GDM1 (cell line): ENCODE results near the gene ISY1.
"Not testable (repeated sequence)": the region's sequence is repeated elsewhere in the genome, so short reads cannot be mapped to it uniquely, and the experiment has no call there.

Source experiments
- DNase-seq: peaks from one replicate; lab custom pipeline; 2025; lab: John Stamatoyannopoulos, UW

The ISY1 gene

DNA sequence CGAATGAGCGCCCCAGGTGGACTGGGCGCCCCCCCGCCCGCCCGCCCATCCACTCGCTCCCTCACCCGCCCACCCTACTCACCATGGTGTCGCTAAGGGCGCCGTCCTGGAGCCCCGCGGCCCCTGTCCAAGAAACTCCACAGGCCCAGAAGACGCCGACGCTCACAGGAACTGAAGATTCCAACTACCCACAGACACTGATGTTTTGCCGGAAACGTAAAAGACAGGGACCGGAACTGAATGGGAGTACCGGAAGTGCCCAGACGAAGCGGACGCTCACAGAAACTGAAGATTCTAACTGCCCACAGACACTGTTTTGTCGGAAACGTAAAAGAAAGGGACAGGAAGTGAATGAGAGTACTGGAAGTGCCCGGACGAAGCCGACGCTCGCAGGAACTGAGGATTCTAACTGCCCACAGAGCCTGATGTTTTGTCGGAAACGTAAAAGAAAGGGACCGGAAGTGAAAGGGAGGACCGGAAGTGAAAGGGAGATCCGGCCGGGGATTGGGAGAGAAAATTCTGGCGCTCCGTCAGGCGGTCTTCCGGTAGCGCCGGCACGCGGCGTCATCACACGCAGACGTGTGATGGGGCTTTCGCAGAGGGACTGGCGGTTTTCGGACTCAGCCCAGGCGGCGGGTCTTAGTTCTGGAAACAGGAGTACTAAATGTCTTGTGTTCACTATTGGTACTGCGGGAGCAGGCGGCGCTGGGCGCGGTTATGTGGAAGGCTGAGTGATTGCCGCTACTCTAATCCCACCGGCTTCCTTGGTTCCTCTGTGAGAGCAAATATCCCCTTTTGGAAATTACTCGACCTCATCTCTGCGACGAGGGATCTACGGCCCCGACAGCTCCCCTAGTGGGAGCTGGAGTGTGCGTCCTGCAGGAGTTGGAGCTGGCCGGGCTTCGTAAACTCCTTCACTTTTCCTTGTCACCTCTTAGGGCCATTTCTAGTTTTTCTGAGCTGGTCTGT is at the start of gene ISY1:
ISY1 (minus strand) TSS at position 173 of the 969 bp plus-strand sequence; CDS start at position 85, 88 bp downstream.
- DNase-seq, result peak; percentile 93

DNA sequence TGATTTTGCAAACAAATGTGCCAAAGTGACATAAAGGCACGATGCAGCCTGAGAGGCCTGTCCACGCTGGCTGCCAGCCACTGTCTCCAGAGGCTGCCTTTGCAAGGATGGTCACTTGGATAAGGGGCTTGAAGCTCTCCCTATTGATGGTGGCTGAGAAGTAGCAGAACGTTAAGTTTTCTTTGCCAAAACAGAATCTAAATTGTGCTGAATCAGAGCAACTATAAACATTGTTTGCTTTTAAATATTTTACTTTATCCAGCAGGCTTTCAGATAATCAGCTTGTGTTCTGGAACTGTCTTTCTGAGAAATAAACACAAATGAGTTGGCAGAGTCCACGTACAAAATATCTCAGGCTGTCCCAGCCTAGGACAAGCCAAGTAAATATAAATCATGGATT is 46.6 kb upstream of the ISY1 start:
- no peak for DNase-seq

DNA sequence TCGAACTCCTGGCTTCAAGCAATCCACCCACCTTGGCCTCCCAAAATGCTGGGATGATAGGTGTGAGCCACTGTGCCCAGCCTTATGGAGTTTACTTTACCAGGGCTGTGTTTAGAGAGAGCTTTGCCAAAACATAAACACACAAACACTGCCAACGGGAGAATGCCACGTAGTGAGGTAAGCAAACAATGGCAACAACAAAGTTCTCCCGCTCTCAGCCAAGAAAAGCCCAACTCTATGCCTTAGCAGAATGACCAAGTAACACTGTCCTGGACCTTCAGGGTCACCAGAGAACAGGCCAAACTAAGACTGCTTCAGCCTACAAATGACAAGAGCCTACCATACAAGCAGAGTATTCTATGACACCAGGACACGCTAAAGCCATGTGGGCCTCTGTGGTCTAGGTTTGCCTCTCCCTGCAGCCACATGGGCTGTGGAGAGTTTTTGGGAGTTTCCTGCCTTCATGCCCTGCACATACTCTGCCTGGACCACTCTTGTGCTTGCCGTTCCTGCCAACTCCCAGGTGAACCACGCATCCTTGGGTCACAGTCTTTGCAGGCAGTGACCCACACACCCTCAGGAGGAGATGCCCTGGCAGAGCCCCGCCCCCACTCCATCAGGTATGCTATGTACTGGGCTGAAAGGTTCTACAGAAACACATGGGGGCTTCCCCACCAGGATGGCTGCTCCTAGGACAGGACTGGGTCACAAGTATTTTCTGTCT is 44.4 kb upstream of the ISY1 start:
- DNase-seq, result no peak

DNA sequence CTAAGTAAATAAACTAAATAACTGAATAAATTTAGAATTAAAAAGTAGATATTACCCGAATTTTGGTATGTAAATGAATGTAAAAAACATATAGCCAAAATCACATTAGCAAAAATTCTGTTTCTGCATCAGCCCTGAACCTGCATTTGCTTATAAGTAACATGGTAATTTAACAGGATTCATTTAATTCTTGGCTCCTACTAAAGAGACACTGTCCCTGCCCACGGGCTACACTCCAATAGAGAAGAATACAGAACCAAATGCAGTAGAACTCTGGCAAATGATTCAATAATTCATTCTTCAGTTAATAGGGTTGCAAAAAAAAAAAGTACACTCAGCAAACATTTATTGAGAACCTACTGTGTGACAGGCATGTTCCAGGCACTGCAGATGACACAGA is 43.6 kb upstream of the ISY1 start:
- DNase-seq, result no peak

DNA sequence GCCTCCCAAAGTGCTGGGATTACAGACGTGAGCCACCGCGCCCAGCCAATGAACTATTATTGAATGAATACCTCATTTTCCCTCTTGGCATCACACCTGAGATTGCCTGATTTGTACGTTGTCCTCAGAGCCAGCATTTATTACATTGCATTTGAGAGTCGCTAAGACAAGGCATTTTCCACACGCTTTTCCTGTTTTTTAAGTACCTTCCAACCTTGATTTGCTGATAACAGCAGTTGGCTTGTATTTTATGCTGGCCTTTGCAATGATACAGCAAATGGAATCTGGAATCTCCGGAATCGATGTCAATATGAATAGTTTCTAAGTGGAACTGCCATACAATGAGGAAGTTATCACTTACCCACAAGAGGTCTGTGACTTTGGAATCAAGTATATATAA is 38.5 kb upstream of the ISY1 start:
- DNase-seq, result no peak

DNA sequence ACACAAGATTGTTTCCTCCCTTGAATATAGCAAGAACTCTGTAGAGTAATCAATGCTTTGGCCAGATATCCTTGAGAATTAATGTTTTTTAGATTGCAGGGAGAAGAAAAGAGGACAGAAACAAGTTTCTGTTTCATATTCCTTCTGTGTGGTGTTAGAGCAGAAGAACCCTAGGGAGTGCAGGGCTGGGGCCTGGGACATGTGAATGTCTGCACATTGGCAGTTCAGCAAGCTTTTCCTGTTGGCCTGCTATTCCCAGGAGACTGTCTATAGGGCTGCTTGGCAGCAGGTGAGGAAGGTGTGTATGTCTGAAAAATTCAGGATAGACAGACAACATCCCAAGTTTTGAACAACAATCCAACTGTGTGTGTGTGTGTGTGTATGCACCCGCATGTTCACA is 36.5 kb upstream of the ISY1 start:
- DNase-seq, result no peak

DNA sequence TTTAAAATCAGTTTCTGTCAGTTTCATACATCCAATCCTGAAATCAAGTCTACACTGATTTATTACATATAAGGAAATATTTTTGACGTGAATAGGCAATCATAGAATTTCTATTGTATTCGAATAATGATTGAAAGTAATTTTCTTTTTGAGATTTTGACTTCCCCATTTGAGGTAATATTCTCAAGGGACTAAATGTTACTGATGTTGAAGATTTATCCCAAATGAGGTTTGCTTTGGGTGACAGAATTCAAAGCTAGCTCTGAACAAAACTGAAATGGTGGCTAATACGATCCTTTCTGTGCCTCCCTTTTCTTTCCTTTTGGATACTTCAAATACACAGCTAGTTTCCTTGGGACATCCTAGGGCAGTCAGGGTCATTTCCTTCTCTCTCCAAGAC is 35.7 kb upstream of the ISY1 start:
- no peak for DNase-seq

DNA sequence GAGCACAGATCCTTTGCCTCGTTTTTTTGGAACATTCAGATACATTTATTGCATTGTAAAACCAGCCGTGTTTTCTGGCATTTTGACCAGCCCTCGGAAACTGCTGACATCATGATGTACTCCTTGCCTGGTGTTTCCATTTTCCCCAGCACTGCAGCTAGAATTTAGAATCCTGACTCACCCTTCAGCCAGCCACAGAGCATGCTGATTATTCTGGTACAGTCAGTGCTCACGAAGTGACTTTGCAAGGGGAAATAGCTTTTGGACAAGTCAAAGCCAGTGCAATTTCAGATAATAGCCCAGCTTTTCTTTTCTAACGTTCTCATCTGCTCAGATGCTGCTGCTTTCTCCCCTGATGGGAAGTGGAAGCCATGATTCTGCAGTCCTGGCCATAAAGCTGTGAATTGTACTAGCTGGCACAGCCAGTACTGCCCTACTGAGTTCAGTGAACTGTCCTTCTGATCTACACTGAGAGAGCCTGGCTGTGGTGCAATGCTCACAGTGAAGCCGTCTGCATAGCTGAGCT is 34.9 kb upstream of the ISY1 start:
- peak; percentile 56 for DNase-seq

DNA sequence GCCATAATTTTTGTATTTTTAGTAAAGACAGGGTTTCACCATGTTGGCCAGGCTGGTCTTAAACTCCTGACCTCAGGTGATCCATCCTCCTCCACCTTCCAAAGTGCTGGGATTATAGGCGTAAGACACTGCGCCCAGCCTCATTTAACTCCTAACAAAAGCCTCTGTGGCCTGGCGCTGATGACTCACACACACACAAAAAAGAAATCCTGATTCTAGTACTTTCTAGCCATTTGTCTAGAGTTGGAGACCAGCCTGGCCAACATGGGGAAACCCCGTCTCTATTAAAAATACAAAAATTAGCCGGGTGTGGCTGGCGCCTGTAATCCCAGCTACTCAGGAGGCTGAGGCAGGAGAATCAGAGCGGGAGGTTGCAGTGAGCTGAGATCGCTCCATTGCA is 28.9 kb upstream of the ISY1 start:
- DNase-seq, result not testable (repeated sequence)

DNA sequence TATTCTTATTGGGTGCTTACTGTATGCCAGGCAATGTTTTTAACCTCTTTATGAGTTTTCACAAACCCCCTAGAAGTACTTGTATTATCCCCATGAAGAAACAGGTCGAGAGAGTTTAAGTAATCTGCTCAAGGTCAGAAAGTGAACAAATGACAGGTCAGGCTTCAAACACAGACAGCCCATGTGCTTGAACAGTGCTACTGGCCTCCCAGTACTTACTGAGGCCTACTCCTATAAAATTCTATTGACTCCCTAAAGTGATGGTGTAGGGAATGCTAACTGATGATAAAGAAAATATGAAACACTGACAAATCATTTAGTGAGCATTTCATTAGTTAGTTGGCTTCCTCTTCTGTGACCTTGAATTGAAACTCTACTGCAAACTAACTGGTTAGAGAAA is 27.0 kb upstream of the ISY1 start:
- DNase-seq, result no peak

DNA sequence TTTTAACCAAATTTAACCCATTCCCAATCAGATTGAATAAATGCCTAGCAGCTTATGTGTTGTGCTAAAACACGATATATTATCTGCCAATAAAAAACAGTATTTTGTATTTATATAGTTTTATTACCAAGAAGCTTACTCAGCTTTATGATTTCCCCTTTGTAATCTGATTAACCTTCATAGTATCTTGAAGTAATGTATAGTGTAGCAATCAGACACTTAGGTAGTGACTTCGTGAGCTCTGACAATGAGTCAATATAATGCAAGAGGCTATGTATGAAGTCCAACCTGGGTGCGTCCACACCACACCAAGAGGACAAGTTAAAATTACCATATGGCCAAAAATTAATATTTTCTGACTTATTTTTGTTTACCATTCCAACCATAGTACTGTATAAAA is 24.9 kb upstream of the ISY1 start:
- DNase-seq, result no peak

DNA sequence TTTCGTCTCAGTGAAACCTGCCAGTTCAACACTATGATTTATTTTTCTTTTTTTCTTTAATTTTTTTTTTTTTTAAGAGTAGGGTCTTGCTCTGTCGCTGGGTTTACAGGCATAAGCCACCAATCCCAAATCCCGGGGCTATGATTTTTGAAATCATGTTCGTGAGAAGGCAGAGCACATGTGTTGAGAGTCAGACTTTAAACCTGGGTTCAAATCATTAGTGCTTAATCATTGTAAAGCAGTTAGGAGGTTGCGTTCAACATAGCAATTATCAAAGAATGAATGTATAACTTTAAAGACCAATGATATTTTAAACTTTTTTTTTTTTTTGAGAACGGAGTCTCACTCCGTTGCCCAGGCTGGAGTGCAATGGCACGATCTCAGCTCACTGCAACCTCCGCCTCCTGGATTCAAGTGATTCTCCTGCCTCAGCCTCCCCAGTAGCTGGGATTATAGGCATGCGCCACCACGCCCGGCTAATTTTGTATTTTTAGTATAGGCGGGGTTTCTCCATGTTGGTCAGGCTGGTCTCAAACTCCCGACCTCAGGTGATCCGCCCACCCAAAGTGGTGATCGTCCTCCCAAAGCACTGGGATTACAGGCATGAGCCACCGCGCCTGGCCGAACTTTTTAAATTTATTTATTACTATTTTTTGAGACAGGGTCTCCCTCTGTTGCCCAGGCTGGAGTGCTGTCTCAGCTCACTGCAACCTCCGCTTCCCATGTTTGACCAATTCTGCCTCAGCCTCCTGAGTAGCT is 24.1 kb upstream of the ISY1 start:
- DNase-seq, result not testable (repeated sequence)

DNA sequence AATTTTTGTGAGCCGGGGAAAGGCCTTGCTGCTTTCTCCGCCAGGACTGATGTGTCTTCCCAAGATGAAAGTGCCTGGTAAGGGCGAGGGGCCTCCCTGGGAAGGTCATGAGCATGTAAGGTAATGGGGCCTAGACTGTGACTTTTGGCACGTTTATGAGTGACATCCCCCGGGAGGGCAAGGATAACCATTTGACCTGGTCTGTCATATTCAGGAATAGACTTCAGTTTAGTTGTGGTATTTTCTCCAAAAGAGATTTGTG is 23.5 kb upstream of the ISY1 start:
- DNase-seq, result no peak

DNA sequence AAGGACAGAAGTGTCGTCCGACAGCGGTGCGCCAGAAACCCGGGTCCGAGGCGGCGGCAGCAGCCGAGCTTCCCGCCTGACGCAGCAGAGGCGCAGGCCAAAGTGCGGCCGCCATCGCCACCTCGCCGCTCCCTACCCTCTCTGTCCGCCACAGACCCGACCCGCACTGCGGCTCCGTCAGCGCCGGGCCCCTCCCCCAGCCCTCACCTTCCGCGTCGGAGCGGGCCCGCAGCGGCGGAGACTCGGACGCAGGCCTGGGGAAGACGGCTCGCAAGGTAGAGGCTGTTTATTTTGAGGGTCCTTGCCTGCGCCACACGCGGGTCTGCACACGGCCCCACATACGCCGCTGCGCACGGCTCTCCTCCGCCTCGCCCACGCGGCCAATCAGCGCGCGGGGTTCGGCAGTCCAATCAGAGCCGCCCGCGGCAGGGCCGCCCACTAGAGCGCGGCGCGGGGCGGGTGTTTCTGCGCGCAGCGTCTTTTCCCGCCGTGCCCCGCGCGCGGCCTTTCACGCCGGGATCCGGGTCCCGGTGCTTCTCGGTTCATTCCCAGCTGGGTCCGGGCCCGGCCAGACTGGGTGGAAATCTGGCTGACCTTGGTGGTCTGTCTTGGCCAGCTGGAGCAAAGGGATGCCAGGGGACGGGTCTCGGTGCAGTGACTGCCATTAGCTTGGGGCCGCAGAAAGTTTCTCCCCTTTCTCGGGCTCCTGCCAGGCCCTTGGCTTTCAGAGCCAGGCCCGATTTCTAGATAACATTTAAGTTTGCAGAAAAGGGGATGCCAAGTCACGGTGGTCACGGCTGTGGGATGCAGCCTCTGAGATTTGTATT is 22.9 kb upstream of the ISY1 start, which contains the start of gene CNBP:
CNBP (minus strand) TSS at position 328 of the 827 bp plus-strand sequence. CDS start 12,139 bp downstream, outside the sequence.
- peak; percentile 91 for DNase-seq

DNA sequence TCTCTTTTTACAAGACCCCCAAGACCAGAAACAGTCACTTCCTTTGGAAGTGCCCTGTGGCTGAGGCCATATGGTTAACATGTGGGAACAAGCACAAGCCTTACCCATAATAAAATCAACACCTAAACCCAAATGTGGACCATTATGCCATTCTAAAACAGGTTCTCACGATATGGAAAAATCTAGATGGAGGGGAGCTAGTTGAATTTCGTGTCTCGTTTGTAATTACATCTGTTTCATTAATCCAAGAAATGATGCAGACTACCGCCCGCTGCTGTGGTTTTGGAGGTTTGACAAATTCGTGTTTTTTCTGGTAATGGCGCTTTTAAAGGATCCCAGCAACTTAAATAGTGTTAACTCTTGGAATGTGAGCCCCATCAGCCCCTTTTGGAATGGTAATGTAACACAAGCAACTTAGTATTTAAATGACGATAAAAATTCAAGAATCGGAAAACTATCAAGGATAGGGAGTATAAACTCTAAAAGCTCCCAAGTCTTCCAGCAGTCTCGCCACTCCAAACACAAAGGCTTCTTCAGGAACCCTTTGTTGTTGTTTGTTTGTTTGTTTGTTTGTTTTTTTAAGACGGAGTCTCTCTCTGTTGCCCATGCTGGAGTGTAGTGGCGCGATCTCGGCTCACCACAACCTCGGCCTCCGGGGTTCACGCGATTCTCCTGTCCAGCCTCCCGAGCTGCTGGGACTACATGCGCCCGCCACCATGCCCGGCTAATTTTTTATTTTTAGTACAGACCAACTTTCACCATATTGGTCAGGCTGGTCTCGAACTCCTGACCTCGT is 21.7 kb upstream of the ISY1 start:
- no peak for DNase-seq

DNA sequence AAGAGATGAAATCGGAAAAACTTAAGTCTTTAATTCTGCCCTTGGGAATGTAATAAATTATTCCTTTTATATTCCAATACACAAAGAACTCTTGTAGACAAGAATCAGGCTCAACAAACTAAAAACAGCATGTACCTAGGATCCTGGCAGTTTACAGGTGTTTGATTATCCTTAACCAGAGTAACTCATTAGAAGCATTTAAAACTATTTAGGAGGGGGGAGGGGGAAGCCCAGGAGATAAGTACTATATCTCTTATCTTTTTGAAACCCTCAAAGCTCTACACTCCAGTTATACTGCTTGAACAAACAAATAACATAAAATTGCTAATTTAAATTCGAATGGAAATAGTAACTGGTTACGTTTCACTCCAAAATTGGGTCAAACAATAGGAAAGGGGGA is 21.0 kb upstream of the ISY1 start:
- no peak for DNase-seq

DNA sequence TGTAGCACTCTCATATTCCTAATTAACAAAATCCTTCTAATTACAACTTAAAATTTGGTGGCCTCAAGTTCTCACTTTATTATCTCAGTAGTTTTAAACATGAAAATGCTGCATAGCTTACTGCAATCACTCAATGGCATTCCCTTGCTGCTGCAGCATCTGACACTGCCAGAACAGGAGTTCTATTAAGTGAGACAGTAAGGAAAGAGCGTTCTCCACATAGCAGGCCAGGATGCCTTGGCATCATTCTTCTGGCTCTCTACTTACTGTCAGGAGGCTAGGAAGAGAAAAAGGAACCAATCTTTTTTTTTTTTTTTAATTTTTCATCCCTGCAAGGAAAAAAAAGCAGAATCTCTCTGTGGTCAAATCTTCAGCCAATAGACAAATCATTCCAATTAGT is 19.6 kb upstream of the ISY1 start:
- DNase-seq, result no peak

DNA sequence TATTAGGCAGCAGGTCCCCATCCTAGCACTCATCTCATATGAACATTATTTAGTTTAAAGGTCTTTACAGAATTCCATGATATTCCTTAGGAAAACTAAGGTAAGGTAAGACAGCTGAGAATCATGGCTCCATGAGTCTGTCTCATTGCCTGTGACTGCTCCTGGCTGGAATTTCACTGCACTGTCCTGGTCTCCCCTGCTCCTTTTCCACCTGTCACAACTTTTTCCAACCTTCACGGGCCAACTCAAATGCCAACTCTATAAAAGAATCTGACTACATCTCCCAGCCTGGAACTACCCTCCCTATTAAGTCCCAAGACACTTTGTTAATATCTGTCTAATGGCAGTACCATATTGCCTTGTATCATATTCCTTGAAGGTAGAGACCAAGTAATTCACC is 15.2 kb upstream of the ISY1 start:
- no peak for DNase-seq

DNA sequence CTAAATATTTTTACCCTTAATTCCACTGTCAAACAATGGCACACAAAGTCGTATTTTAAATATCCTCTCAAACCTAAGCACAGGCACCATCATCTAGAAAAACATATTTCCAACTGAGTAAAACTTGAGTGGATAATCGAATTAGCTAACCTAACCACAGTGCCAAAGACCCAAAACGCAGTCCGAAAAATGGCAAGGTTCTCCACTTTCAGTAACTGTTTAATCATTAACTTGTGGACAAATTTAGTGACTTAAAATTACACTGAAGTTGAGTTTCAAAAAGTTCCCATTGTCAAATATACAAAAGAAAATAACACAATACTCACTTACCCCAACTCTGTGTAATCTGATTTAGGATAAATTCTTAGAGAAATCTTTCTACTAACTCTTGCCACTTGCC is 12.9 kb upstream of the ISY1 start:
- no peak for DNase-seq

DNA sequence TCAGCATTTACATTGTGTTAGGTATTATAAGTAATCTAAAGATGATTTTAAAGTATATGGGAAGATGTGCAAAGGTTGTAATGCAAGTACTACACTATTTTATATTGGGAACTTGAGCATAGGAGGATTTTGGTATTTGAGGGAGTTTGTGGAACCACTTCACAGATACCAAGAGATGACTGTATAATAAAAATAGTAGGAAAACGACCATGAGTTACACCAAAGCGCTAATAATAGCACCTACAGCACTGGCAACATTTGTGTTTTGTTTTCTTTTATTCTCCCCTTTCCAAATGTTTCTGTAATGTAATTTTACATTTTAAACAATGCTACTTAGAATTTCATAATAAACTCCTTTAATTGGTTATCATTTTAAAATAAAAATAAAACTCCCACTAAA is 12.3 kb upstream of the ISY1 start:
- no peak for DNase-seq
